HCT116 (cell line): ENCODE data around the gene TMEM139. TPM values are rescaled to one million over a fixed set of nuclear protein-coding genes. Genes with fewer than 3 reads are reported as not detected.

Source experiments
- ATAC-seq: fragments of 200-7000 bp; cut with Tn5 transposase; 2 replicates; pipeline ENCODE4 v1.9.1; 2020; ENCODE audit warnings: mild to moderate bottlenecking, moderate library complexity
- BruUV-seq: library from RNA; stranded (reverse); fragments of 400-500 nt; replicated peaks from 2 replicates; lab custom pipeline; 2021; lab: Mats Ljungman, UMichigan
- CTCF ChIA-PET: fragments of 300-600 bp; sonication (Branson Sonifier 250); formaldehyde crosslinking; loops from one replicate; lab custom pipeline; 2021; ENCODE audit warnings: antibody characterized with exemption; lab: Charles Lee
- POLR2A ChIA-PET: fragments of 300-600, 350-600 bp; sonication (Branson Sonifier 250); formaldehyde crosslinking; loops from one replicate; lab custom pipeline; 2021; ENCODE audit warnings: antibody characterized with exemption; lab: Charles Lee
- RAD21 ChIA-PET, 2 experiments: fragments of 300-600 bp; sonication (Branson Sonifier 250); formaldehyde crosslinking; loops; one replicate each; lab custom pipeline; 2023; ENCODE audit warnings: low total read pairs in 2 of 2; ENCODE audit not compliant: uncharacterized antibody in 2 of 2, unreplicated experiment in 2 of 2, low non-redundant PET in 1 of 2; lab: Charles Lee
- DNase-seq: peaks from one replicate; pipeline ENCODE4 v3.0.0-alpha.2; 2010; ENCODE audit warnings: low read depth, low spot score
- H2AFZ ChIP-seq: fragments of 200-600 bp; shearing (Covaris generic), sonication (generic); 2 replicates; pipeline ENCODE4 v1.6.1; 2017; ENCODE audit warnings: low read depth, mixed run types, mixed read lengths, antibody characterized with exemption, low read length; ENCODE audit not compliant: poor library complexity, severe bottlenecking
- H3K27ac ChIP-seq: 2 replicates; pipeline ENCODE4 v1.5.1; 2012; ENCODE audit warnings: low read depth, low read length
- H3K27me3 ChIP-seq: fragments of 200-600 bp; sonication (generic); 2 replicates; pipeline ENCODE4 v1.6.1; 2016; ENCODE audit warnings: mixed run types, low read length, mixed read lengths; ENCODE audit not compliant: insufficient read depth
- H3K36me3 ChIP-seq, 2 experiments: fragments of 200-500 bp in 1 of 2; fragments of 200-600 bp in 1 of 2; sonication (Bioruptor generic) in 1 of 2; sonication (generic) in 1 of 2; 2 replicates each; pipeline versions ENCODE4 v1.5.1 to v1.6.1; 2014 to 2016; ENCODE audit warnings: low read length in 2 of 2, inconsistent platforms in 1 of 2, mixed read lengths in 1 of 2, mixed run types in 1 of 2; ENCODE audit not compliant: insufficient read depth in 2 of 2, control insufficient read depth in 1 of 2
- H3K4me1 ChIP-seq, 2 experiments: fragments of 200-600 bp in 1 of 2; sonication (generic) in 1 of 2; 2 replicates each; pipeline versions ENCODE4 v1.5.1 to v1.6.1; 2012 to 2017; ENCODE audit warnings: low read length in 2 of 2, inconsistent platforms in 1 of 2, mild to moderate bottlenecking in 1 of 2, mixed read lengths in 1 of 2, mixed run types in 1 of 2, moderate library complexity in 1 of 2; ENCODE audit not compliant: insufficient read depth in 2 of 2, control insufficient read depth in 1 of 2
- H3K4me2 ChIP-seq: fragments of 200-600 bp; sonication (generic); 2 replicates; pipeline ENCODE4 v1.6.1; 2017; ENCODE audit warnings: mixed run types, low read length, mixed read lengths
- H3K4me3 ChIP-seq, 2 experiments: fragments of 200-600 bp in 1 of 2; sonication (generic) in 1 of 2; replicated peaks in 1 of 2; 2 replicates each; pipeline ENCODE4 v1.5.1; 2011 to 2016; ENCODE audit warnings: low read length in 2 of 2, control low read depth in 1 of 2, low read depth in 1 of 2, mild to moderate bottlenecking in 1 of 2, mixed read lengths in 1 of 2, mixed run types in 1 of 2
- H3K79me2 ChIP-seq: fragments of 200-600 bp; sonication (generic); 2 replicates; pipeline ENCODE4 v1.6.1; 2017; ENCODE audit warnings: mild to moderate bottlenecking, mixed run types, low read length, moderate library complexity, mixed read lengths; ENCODE audit not compliant: insufficient read depth
- H3K9ac ChIP-seq: fragments of 200-600 bp; sonication (generic); 2 replicates; pipeline ENCODE4 v1.6.1; 2016; ENCODE audit warnings: low read length, mixed read lengths
- H3K9me2 ChIP-seq: fragments of 200-600 bp; sonication (generic), shearing (Covaris generic); 2 replicates; pipeline ENCODE4 v1.6.1; 2017; ENCODE audit warnings: mixed run types, mild to moderate bottlenecking, moderate library complexity; ENCODE audit not compliant: insufficient read depth
- H3K9me3 ChIP-seq, 2 experiments: fragments of 200-500 bp in 1 of 2; fragments of 200-600 bp in 1 of 2; sonication (Bioruptor generic) in 1 of 2; sonication (generic) in 1 of 2; 2 replicates each; pipeline ENCODE4 v1.6.1; 2014 to 2017; ENCODE audit warnings: low read length in 2 of 2, mixed read lengths in 2 of 2, inconsistent platforms in 1 of 2, low read depth in 1 of 2, mild to moderate bottlenecking in 1 of 2, mixed run types in 1 of 2, moderate library complexity in 1 of 2; ENCODE audit not compliant: control insufficient read depth in 1 of 2, insufficient read depth in 1 of 2
- H4K20me1 ChIP-seq: fragments of 200-600 bp; sonication (generic), shearing (Covaris generic); 2 replicates; pipeline ENCODE4 v1.6.1; 2017; ENCODE audit warnings: mixed run types, mild to moderate bottlenecking, moderate library complexity; ENCODE audit not compliant: insufficient read depth
- ATF3 ChIP-seq: IDR thresholded peaks from 2 replicates; pipeline ENCODE4 v1.6.1; 2012
- EGR1 ChIP-seq: IDR thresholded peaks from 2 replicates; pipeline ENCODE4 v1.6.1; 2012; ENCODE audit warnings: low read depth
- EZH2 ChIP-seq: fragments of 200-600 bp; sonication (generic); IDR thresholded peaks from 2 replicates; pipeline ENCODE4 v1.6.1; 2017; ENCODE audit warnings: antibody characterized with exemption, mixed run types
- POLR2A ChIP-seq: IDR thresholded peaks from 2 replicates; pipeline ENCODE4 v1.7.0; 2011; ENCODE audit warnings: borderline replicate concordance; ENCODE audit not compliant: insufficient read depth, insufficient read length; ENCODE audit errors: extremely low read depth
- POLR2AphosphoS5 ChIP-seq: IDR thresholded peaks from 2 replicates; pipeline ENCODE4 v1.6.1; 2011; ENCODE audit warnings: mild to moderate bottlenecking, low read depth, low read length, moderate library complexity
- SP1 ChIP-seq: IDR thresholded peaks from 2 replicates; pipeline ENCODE4 v1.6.1; 2012; ENCODE audit warnings: low read depth
- TCF7L2 ChIP-seq: IDR thresholded peaks from 2 replicates; pipeline ENCODE4 v1.7.0; 2011; ENCODE audit warnings: borderline replicate concordance, inconsistent platforms; ENCODE audit not compliant: insufficient read depth, insufficient read length; ENCODE audit errors: extremely low read depth
- intact Hi-C: fragments of 100-400 bp; cut with micrococcal nuclease; formaldehyde crosslinking; loops from 2 replicates; pipeline ENCODE4 v1.10.0; 2022
- total RNA-seq: library from RNA; stranded (reverse); gene quantifications from one replicate; pipeline ENCODE4 v1.2.1, GENCODE V29; 2021; ENCODE audit not compliant: unreplicated experiment
- TF ChIP-seq, protein P1 (sequence below), 3 experiments: fragments of 200-600 bp in 1 of 3; sonication (generic) in 1 of 3; IDR thresholded peaks in 2 of 3; conservative IDR thresholded peaks in 1 of 3; 2 replicates each; pipeline ENCODE4 v1.5.1; 2012 to 2017; ENCODE audit warnings: low read depth in 2 of 3, low read length in 2 of 3, antibody characterized with exemption in 1 of 3, borderline replicate concordance in 1 of 3, control low read depth in 1 of 3, mild to moderate bottlenecking in 1 of 3, mixed read lengths in 1 of 3, mixed run types in 1 of 3, moderate library complexity in 1 of 3; ENCODE audit not compliant: insufficient read depth in 1 of 3

Gene TMEM139
- total RNA-seq, 1 experiment from 2014 or later: 9.9 TPM

DNA sequence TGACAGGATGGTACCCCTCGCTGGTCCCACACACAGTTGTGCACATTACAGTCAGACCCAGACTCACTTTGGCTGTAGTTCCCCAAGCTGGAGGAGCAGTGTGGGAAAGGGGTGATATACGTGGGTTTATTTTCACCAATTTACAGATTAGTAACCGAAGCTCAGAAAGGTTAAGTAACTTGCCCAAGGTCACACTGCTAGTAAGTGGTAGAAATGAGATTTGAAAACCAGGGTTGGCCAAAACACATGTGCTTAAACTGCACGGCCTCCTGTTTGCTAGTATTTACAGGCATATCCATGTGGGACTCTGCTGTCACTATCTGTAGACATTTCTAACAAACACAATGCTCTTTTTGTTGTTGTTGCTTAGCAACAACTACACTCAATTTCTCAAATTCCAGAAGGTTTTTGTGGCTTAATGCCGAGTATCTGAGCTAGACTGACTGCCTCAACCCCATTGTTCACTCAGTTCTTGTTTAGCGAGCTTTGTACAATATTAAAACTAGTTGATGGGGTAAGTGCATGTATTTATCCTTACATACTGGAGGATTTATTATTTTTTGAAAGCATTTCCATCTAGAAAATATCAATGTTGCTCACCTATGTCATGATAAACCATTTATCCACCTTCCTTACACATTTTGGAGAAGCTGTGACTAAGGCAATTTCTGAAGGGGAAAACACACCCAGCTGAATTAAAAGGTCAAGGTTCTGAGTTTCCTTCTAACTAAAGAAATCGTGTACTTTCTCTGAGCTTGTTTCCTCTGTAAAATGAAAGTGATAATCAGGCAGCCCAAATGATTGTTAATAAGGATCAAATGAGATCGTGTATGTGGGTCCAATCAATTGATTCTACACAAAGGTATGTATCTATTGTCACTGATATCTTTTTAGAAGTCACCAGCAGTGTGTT, 5.3 kb upstream of the TMEM139 start:
- peak overlapping the region; percentile 25 for H3K4me2 ChIP-seq
- H3K27me3 ChIP-seq: no peaks in the 10 kb centered on the region
- no TSS peak for BruUV-seq
- H3K9ac ChIP-seq: 0 out of 2 replicates have a peak overlapping the region, but pooled peaks have one; percentile 1
- H3K9me3 ChIP-seq: no peaks in the 10 kb centered on the region
- intact Hi-C loops: no loop called here
- H4K20me1 ChIP-seq: no peaks in the 10 kb centered on the region
- H3K4me1 ChIP-seq: peaks cover 11 to 28% of the 10 kb centered on the region in 2 experiments
- ChIA-PET CTCF (interaction anchor here (1.2 to 1.3 kb wide), 2 partner anchors 39 to 64 kb away, joined by 3 to 4 read pairs; no protein-coding TSS in a partner anchor), RAD21 (no interaction called here), POLR2A (interaction anchor here (0.7 to 1.2 kb wide), 4 partner anchors 9 to 19 kb away, joined by 3 to 4 read pairs (median 3); partner anchors contain the start of genes CASP2 and GSTK1)
- DNase-seq (no peak), ATAC-seq (peak; percentile 66)
- peak overlapping the region; percentile 68 for H2AFZ ChIP-seq
- no peak overlapping the region for H3K4me3 ChIP-seq
- TF ChIP-seq SP1: peak; percentile 10; the same call in 1 of the 2 replicates
- no peak for TF ChIP-seq TCF7L2
- no peaks in the 10 kb centered on the region for H3K9me2 ChIP-seq
- H3K36me3 ChIP-seq: no peaks in the 10 kb centered on the region
- H3K27ac ChIP-seq: no peak overlapping the region
- H3K79me2 ChIP-seq: no peaks in the 10 kb centered on the region

- Histone ChIP-seq H3K27ac (no peak overlapping the region), H3K4me3 (no peak overlapping the region), H3K9me2 (no peaks in the 10 kb centered on the region), H3K4me2 (peak overlapping the region; percentile 25; the same call in 1 of the 2 replicates), H3K4me1 (peaks cover 13 to 35% of the 10 kb centered on the region in 2 experiments), H3K36me3 (no peaks in the 10 kb centered on the region), H3K27me3 (no peaks in the 10 kb centered on the region), H2AFZ (no peak overlapping the region), H3K9me3 (no peaks in the 10 kb centered on the region), H4K20me1 (no peaks in the 10 kb centered on the region), H3K9ac (no peak overlapping the region), H3K79me2 (no peaks in the 10 kb centered on the region)
- RAD21 ChIA-PET: no interaction called here
- POLR2A ChIA-PET: interaction anchor here (0.9 to 1.2 kb wide), 2 partner anchors 8 to 17 kb away, joined by 3 to 4 read pairs; partner anchors contain the start of genes CASP2 and GSTK1
- BruUV-seq: no TSS peak
- DNase-seq (no peak), ATAC-seq (no peak)
- CTCF ChIA-PET: interaction anchor here (1.2 to 1.3 kb wide), 2 partner anchors 39 to 65 kb away, joined by 3 to 4 read pairs; no protein-coding TSS in a partner anchor
- intact Hi-C loops: no loop called here
- TF ChIP-seq POLR2A (no peak), ATF3 (no peak), EZH2 (no peak), POLR2AphosphoS5 (no peak), EGR1 (no peak)
- TF ChIP-seq, protein P1, sequence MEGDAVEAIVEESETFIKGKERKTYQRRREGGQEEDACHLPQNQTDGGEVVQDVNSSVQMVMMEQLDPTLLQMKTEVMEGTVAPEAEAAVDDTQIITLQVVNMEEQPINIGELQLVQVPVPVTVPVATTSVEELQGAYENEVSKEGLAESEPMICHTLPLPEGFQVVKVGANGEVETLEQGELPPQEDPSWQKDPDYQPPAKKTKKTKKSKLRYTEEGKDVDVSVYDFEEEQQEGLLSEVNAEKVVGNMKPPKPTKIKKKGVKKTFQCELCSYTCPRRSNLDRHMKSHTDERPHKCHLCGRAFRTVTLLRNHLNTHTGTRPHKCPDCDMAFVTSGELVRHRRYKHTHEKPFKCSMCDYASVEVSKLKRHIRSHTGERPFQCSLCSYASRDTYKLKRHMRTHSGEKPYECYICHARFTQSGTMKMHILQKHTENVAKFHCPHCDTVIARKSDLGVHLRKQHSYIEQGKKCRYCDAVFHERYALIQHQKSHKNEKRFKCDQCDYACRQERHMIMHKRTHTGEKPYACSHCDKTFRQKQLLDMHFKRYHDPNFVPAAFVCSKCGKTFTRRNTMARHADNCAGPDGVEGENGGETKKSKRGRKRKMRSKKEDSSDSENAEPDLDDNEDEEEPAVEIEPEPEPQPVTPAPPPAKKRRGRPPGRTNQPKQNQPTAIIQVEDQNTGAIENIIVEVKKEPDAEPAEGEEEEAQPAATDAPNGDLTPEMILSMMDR (IDR thresholded peaks at IDR 0.05 in 2 of 3, conservative IDR thresholded peaks at IDR 0.05 in 1 of 3; ENCODE audit: borderline replicate concordance in 1 of 3, insufficient read depth in 1 of 3, low read depth in 2 of 3, low read length in 2 of 3): no peak
Measured at GRCh38 chr7:143280160-143280559, 4.6 kb upstream of the TMEM139 start.
